GM19240 (cell line): Measurements from ENCODE around the gene THSD4.

ENCODE experiments used
- DNase-seq: peaks from one replicate; pipeline ENCODE4 v3.0.0; 2011; ENCODE audit warnings: low spot score; ENCODE audit not compliant: insufficient read length

The THSD4 gene

DNA sequence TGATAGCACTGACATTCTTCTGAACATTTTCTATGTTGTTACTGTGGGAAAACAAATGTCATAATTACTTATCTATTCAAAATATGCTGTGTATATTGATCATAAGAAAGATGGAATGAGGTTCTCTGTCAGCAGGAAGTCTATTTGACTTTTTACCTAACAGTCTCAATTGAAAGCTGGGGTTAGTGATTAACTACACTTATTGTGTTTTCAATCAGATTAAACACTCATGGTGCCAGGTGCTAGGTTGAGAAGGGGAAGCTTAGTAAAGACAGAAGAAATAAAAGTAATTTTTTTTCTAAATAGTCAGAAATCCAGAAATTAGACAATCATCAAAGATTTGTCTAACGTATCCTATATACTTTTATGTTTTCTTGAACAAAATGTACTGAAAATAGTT lies 414.1 kb downstream of the THSD4 start:
- no peak for DNase-seq

- DNase-seq: no peak
These were observed 414.8 kb downstream of the THSD4 start for GRCh38 chr15:71530116-71530515.

- DNase-seq: no peak
These were observed 417.7 kb downstream of the THSD4 start for GRCh38 chr15:71532994-71533393.

GRCh38 chr15:71538181-71538580 lies 422.9 kb downstream of the THSD4 start:
- no peak for DNase-seq

DNA sequence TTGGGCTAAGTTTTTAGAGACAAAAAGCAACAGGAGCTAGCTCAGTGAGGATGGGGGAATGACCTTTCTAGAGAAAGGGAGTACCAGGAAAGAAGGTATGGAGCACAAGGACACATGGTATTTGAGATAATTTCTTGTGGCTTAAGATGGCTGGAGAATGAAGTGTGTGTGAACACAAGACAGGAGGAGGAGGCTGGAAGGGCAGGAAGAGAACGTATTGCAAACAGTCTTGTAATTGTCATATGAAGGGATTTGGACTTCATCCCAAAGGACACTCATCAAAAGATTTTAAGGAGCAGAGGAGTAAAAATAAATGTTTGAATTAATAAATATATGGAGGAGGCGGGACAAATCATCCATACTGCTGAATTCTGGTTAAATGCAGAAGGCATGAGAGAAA lies 426.5 kb downstream of the THSD4 start:
- no peak for DNase-seq

GRCh38 chr15:71542836-71543235 lies 427.6 kb downstream of the THSD4 start:
- DNase-seq: no peak

DNA sequence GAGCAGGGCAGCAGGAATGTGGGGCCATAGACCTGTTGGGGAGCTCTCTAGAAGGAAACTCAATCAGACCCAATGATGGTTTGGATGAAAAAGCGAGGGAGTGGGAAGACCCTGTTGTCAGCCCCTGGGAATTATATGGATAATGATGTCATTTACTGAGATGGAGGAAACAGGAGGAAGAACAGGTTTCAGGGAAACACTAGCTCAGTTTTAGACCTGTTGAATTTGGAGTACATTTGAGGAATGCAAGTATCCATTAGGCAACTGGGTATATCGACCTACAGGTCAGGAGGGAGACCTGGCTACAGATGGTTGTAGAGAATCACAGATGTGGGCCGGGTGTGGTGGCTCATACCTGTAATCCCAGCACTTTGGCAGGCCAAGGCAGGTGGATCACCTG lies 428.1 kb downstream of the THSD4 start:
- no peak for DNase-seq

- DNase-seq: no peak
These were observed 430.0 kb downstream of the THSD4 start for GRCh38 chr15:71545223-71545760.

DNA sequence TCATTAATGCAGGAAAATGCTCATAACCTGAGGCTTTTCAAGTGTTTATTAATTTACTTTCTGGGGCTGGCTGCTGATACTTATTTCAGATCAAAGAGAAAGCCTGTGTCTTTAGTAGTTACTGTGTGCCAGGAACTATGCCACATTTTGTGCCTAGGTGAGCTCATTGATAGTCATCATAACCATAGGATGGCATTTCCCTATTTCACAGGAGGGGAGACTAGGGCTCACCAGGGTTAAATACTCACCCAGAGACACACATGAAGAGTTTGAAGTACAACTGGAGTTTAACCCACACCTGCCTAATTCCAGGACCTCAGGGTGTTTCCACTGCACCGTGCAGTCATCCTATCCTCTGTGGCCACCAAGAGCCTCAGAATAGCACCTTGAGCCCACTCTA lies 430.7 kb downstream of the THSD4 start:
- no peak for DNase-seq

- no peak for DNase-seq
These were observed 431.7 kb downstream of the THSD4 start for GRCh38 chr15:71547011-71547410.

DNA sequence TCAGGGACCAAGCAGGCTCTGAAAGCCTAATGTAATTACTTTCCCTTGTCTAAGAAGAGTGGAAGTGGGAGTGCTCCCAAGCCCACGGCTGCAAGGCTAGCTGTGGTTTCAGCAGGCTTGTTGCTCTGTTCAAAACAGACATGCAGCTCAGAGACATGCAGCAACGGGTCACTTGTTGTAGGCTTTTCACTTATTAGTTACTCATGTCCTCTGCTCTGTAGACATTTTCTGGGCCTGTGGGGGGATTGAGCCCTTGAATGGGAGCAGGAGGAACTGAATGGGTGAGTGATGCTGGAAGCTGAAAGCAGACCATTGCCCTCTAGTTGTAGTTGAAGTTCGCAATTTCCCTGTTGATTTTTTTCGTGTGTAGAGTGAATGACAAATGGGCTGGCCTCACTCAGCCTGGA lies 433.1 kb downstream of the THSD4 start:
- DNase-seq: no peak

DNA sequence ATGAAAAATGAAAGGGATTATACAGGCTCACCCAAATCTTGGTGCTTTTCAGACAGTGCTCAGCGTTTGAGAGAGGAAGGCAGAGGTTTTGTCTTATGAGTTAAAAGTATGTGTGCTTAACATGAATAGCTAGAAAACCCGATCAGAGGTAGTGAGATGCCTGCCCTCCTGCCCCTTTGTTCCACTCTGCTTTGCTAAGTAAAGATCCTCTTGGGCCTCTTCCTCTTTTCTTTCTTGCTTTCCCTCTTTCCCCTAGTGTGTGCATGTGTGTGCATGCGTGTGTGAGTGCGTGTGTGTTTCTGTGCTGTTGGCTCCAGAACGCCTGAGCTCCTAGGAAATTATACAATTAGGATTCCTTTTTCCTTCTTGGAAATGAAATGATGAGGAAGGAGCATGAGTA lies 433.8 kb downstream of the THSD4 start:
- DNase-seq: no peak

DNA sequence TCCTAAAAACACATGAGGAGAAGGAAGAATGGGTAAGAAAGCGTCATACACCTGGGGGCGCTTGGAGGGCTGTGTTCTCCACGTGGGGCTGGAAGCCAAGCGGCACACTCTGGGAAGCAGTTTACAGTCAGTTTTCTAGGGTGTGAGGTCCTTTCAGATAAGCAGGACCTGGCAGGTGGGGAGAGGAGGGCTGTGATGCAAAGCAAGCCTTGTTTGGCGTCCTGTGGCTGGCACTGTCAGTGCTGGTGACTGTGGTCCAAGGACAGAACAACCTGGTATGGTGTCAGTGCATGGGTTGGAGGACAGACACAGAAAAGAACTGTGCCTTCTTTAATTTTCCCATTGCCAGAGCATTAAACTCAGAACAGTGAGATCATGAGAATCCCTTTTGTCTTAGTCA lies 434.4 kb downstream of the THSD4 start:
- DNase-seq: no peak

DNA sequence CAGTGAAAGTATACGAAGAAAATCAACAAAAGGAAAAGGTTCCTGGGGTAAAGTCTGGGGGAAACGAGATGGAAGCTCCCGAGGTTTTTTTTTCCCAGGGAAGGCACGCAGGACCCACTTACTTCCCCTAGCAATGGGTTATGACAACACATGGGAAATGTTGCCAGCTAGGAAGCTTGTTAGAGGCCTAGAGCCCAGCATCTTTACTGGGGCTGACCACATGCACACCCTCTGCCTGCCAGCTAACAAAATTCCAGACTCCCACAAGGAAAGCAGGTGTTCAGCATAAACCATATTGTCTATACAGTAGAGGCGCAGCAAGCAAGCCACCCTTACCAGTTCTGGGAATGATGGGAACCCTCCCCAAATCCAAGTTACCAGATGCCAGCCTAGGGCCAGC lies 436.3 kb downstream of the THSD4 start:
- DNase-seq: no peak

DNA sequence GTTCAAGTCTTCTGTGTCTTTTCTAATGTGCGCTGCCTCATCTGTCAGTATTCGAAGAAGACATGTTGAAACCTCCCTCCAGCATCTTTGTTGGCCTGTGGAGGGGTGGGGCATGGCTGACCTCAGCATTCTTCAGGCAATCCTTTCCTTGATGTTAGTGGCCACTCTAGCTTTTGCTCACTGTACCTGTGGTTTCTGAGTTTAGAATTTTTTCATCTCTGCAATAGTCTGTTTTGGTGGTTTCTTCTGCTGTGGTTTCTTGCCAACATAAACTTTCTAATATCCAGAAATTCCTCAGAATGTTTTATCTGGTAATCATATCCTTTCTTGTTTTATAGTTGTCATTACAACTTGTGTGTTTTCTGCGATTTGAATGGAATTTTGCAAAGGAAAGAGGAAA lies 443.8 kb downstream of the THSD4 start:
- DNase-seq: no peak

- no peak for DNase-seq
These were observed 444.3 kb downstream of the THSD4 start for GRCh38 chr15:71559616-71560015.

DNA sequence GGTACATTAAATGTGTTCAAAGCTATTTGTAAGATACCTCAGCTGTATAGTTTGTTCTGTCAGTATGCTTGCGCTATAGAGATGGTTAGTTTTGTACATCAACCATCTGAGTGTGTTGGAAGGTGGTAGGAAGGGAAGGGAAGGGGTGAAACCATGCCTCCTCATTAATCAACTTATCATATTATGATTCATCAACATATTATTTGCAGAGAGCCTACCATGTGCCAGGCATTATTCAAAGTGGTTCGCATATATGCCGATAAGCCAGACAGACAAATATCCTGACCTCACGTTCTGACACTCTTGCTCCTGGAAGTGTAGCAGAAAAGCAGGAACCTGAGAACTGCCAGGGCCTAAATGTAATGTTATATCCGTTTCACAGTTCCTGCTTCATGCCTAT lies 447.0 kb downstream of the THSD4 start:
- DNase-seq: no peak

- no peak for DNase-seq
These were observed 448.9 kb downstream of the THSD4 start for GRCh38 chr15:71564217-71564616.

- DNase-seq: no peak
These were observed 449.7 kb downstream of the THSD4 start for GRCh38 chr15:71565006-71565405.

GRCh38 chr15:71565631-71566160 lies 450.4 kb downstream of the THSD4 start:
- DNase-seq: no peak

DNA sequence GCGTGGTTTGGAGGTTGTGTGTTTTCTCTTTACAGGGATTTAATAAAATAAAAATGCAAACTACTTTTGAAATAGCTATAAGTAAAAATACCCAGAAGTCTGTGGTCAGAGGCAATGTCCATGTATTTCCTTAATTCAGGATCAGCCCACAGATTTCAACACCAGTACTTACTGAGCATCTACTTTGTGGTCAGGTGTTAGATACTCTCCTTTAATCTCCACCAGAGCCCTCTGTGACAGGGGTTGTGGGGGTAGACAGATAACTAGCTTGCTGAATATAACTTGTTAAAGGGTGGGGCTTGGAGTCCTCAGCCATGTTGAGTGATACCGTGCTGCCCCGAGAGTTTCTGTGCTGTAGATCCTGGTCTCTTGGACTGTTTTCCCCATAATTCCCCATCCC lies 451.0 kb downstream of the THSD4 start:
- DNase-seq: no peak

DNA sequence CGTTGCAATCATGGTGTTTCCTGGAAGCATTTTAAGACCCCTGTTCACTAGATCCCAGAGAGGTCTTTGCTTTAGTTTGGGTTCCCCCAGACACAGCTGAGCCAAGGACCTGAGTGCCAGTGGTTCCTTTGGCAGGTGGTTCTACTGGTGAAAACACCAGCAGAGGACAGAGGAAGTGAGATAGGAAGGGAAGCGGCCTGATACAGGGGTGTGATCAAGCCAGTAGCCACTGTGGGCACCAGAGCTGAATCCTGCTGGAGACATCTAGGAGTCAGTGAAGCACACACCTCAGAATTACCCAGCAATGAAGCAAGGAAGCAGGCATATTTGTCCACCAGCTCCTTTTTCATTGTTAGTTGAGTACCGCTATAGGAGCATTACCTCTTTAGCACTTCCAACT lies 451.9 kb downstream of the THSD4 start:
- no peak for DNase-seq

GRCh38 chr15:71568227-71568626 lies 453.0 kb downstream of the THSD4 start:
- DNase-seq: no peak

- no peak for DNase-seq
These were observed 455.5 kb downstream of the THSD4 start for GRCh38 chr15:71570736-71571135.
